ENCODE results near the gene LRP8. TPM values are rescaled to one million over a fixed set of nuclear protein-coding genes. Genes with fewer than 3 reads are reported as not detected.
A peak's percentile ranks its signal among the peaks of the same experiment; 100 is the strongest.

LRP8 gene
- total and polyA plus RNA-seq, 2 donors from 2014 or later, result 1.4 to 6.9 TPM

DNA sequence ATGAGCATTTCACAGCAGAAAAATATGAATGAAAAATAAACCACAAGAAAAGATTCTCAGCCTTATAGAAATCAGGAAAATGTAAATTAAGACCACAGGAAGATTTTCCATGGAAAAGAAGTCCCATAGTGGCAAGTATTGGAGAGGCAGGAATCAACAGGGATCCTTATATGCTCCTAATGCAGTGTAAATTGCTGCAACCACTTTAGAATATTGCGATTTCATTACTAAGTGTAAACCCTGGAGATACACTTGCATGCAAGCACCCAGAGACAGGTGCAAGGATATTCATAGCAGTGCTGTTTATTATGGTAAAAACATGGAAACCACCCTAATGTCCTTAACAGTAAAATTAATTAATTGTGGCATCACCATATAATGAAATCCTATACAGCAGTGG is 10.6 kb upstream of the LRP8 start:
- Histone ChIP-seq H3K27me3 (ENCODE audit: control insufficient read depth, insufficient read depth, low read length) (no peaks in the 10 kb centered on the region), H3K27ac (ENCODE audit: low read depth in 2 of 2, low read length in 2 of 2) (no peak overlapping the region), H3K9me3 (ENCODE audit: control insufficient read depth in 2 of 3, insufficient read depth in 1 of 3, low read length in 3 of 3) (no peaks in the 10 kb centered on the region), H3K9ac (ENCODE audit: low read length in 3 of 3) (no peak overlapping the region), H3K4me3 (ENCODE audit: low read length in 3 of 3) (no peak overlapping the region), H3K36me3 (ENCODE audit: control insufficient read depth in 2 of 3, insufficient read depth in 3 of 3, low read length in 3 of 3) (no peaks in the 10 kb centered on the region), H3K4me1 (ENCODE audit: control insufficient read depth in 2 of 3, insufficient read depth in 2 of 3, low read depth in 1 of 3, low read length in 3 of 3) (no peaks in the 10 kb centered on the region)
- intact Hi-C loops (cut with DNase I), result no loop called here
- no peak for FAIRE-seq
- TF ChIP-seq, protein P1, sequence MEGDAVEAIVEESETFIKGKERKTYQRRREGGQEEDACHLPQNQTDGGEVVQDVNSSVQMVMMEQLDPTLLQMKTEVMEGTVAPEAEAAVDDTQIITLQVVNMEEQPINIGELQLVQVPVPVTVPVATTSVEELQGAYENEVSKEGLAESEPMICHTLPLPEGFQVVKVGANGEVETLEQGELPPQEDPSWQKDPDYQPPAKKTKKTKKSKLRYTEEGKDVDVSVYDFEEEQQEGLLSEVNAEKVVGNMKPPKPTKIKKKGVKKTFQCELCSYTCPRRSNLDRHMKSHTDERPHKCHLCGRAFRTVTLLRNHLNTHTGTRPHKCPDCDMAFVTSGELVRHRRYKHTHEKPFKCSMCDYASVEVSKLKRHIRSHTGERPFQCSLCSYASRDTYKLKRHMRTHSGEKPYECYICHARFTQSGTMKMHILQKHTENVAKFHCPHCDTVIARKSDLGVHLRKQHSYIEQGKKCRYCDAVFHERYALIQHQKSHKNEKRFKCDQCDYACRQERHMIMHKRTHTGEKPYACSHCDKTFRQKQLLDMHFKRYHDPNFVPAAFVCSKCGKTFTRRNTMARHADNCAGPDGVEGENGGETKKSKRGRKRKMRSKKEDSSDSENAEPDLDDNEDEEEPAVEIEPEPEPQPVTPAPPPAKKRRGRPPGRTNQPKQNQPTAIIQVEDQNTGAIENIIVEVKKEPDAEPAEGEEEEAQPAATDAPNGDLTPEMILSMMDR (IDR thresholded peaks at IDR 0.05; ENCODE audit: borderline replicate concordance, extremely low read depth, insufficient read depth), result no peak
- DNase-seq, result no peak

DNA sequence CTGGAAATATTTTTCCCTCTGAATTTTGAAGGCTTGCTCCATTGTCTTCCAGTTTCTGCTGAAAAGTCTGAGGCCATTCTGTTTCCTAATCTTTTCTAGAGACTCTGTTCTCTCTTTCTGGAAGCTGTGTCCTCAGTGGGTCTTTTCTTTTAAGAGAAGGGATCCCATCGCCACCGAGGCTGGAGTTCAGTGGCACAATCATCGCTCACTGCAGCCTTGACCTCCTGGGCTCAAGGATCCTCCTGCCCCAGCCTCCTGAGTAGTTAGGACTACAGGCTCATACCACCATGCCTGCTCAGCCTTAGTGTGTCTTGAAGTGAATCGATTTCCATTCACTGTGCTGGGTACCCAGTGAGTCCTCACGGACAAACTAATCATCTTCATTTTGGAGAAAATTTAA is 9.6 kb upstream of the LRP8 start:
- FAIRE-seq, result no peak
- H3K36me3 ChIP-seq (ENCODE audit: control insufficient read depth in 2 of 3, insufficient read depth in 3 of 3, low read length in 3 of 3), result no peaks in the 10 kb centered on the region
- peak in 2 of 5 donors; percentile 4 to 21 for DNase-seq
- TF ChIP-seq, protein P1 (IDR thresholded peaks at IDR 0.05; ENCODE audit: borderline replicate concordance, extremely low read depth, insufficient read depth), result no peak
- H3K27me3 ChIP-seq (ENCODE audit: control insufficient read depth, insufficient read depth, low read length), result no peaks in the 10 kb centered on the region
- no peaks in the 10 kb centered on the region for H3K4me1 ChIP-seq (ENCODE audit: control insufficient read depth in 2 of 3, insufficient read depth in 2 of 3, low read depth in 1 of 3, low read length in 3 of 3)
- no peak overlapping the region for H3K9ac ChIP-seq (ENCODE audit: low read length in 3 of 3)
- no peak overlapping the region for H3K27ac ChIP-seq (ENCODE audit: low read depth in 2 of 2, low read length in 2 of 2)
- intact Hi-C loops (cut with DNase I), result no loop called here
- no peaks in the 10 kb centered on the region for H3K9me3 ChIP-seq (ENCODE audit: control insufficient read depth in 2 of 3, insufficient read depth in 1 of 3, low read length in 3 of 3)
- H3K4me3 ChIP-seq (ENCODE audit: low read length in 3 of 3), result no peak overlapping the region

DNA sequence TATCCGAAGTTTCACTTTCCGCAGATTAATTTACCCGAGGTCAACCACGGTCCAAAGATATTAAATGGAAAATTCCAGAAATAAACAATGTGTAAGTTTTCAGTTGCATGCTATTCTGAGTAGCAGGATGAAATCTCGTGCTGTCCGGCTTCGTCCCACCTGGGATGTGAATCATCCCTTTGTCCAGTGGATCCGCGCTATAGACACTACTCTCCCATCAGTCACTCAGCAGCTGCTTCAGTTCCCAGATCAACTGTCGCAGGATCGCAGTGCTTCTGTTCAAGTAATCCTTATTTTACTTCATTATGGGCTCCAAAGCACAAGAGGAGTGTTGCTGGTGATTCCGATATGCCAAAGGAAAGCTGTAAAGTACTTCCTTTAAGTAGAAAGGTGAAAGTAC is 8.3 kb upstream of the LRP8 start:
- Histone ChIP-seq H3K27me3 (ENCODE audit: control insufficient read depth, insufficient read depth, low read length) (no peaks in the 10 kb centered on the region), H3K36me3 (ENCODE audit: control insufficient read depth in 2 of 3, insufficient read depth in 3 of 3, low read length in 3 of 3) (no peaks in the 10 kb centered on the region), H3K9ac (ENCODE audit: low read length in 3 of 3) (no peak overlapping the region), H3K27ac (ENCODE audit: low read depth in 2 of 2, low read length in 2 of 2) (no peak overlapping the region), H3K4me1 (ENCODE audit: control insufficient read depth in 2 of 3, insufficient read depth in 2 of 3, low read depth in 1 of 3, low read length in 3 of 3) (no peaks in the 10 kb centered on the region), H3K4me3 (ENCODE audit: low read length in 3 of 3) (no peak overlapping the region), H3K9me3 (ENCODE audit: control insufficient read depth in 2 of 3, insufficient read depth in 1 of 3, low read length in 3 of 3) (no peaks in the 10 kb centered on the region)
- no peak for FAIRE-seq
- TF ChIP-seq, protein P1 (IDR thresholded peaks at IDR 0.05; ENCODE audit: borderline replicate concordance, extremely low read depth, insufficient read depth), result no peak
- intact Hi-C loops (cut with DNase I), result no loop called here
- DNase-seq, result peak in 1 of 5 donors; percentile 27

DNA sequence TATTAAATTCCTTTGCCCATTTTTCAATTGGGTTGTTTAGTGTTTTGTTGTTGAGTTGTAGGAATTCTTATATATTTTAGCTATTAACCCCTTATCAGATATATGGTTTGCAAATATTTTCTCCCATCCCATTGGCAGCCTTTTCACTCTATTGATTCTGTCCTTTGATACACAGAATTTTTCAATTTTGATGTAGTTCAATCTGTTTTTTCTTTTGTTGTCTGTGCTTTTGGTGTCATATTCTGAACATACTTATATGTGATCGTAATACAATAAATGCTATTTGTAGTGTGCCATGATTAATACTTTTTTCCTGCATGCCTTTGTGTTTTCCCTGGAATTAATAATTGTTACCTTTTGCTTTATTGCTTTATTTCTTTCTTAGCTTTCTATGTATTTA is 7.8 kb upstream of the LRP8 start:
- no peak for FAIRE-seq
- Histone ChIP-seq H3K27me3 (ENCODE audit: control insufficient read depth, insufficient read depth, low read length) (no peaks in the 10 kb centered on the region), H3K36me3 (ENCODE audit: control insufficient read depth in 2 of 3, insufficient read depth in 3 of 3, low read length in 3 of 3) (no peaks in the 10 kb centered on the region), H3K27ac (ENCODE audit: low read depth in 2 of 2, low read length in 2 of 2) (no peak overlapping the region), H3K4me3 (ENCODE audit: low read length in 3 of 3) (no peak overlapping the region), H3K9ac (ENCODE audit: low read length in 3 of 3) (no peak overlapping the region), H3K9me3 (ENCODE audit: control insufficient read depth in 2 of 3, insufficient read depth in 1 of 3, low read length in 3 of 3) (no peaks in the 10 kb centered on the region), H3K4me1 (ENCODE audit: control insufficient read depth in 2 of 3, insufficient read depth in 2 of 3, low read depth in 1 of 3, low read length in 3 of 3) (no peaks in the 10 kb centered on the region)
- DNase-seq, result no peak
- TF ChIP-seq, protein P1 (IDR thresholded peaks at IDR 0.05; ENCODE audit: borderline replicate concordance, extremely low read depth, insufficient read depth), result no peak
- intact Hi-C loops (cut with DNase I), result no loop called here

All from kidney (tissue), 14 donors.